GM21390 (cell line): ENCODE data around the gene SWAP70.

Experiments
- ATAC-seq: cut with Tn5 transposase; IDR thresholded peaks from one replicate; pipeline ENCODE4 v1.9.1; 2021; ENCODE audit not compliant: unreplicated experiment

Gene SWAP70

GRCh38 chr11:9651481-9651880 lies 12.4 kb upstream of the SWAP70 start:
- ATAC-seq: no peak

GRCh38 chr11:9651899-9652748 lies 11.8 kb upstream of the SWAP70 start:
- ATAC-seq: no peak

GRCh38 chr11:9653871-9654270 lies 10.0 kb upstream of the SWAP70 start:
- ATAC-seq: no peak

GRCh38 chr11:9656864-9657263 lies 7.0 kb upstream of the SWAP70 start:
- ATAC-seq: no peak

- no peak for ATAC-seq
These were observed 6.3 kb upstream of the SWAP70 start for GRCh38 chr11:9657531-9657930.

- no peak for ATAC-seq
These were observed 3.0 kb upstream of the SWAP70 start for GRCh38 chr11:9660886-9661285.

GRCh38 chr11:9662273-9662672 lies 1.6 kb upstream of the SWAP70 start:
- no peak for ATAC-seq

GRCh38 chr11:9664276-9665171 lies 647 bp downstream of the SWAP70 start:
- peak; percentile 35 for ATAC-seq

- ATAC-seq: no peak
These were observed 1.9 kb downstream of the SWAP70 start for GRCh38 chr11:9665749-9666148.

GRCh38 chr11:9669954-9670353 lies 6.1 kb downstream of the SWAP70 start:
- no peak for ATAC-seq

- ATAC-seq: no peak
These were observed 8.5 kb downstream of the SWAP70 start for GRCh38 chr11:9672288-9672916.

GRCh38 chr11:9672918-9673317 lies 9.0 kb downstream of the SWAP70 start:
- no peak for ATAC-seq

- ATAC-seq: no peak
These were observed 11.8 kb downstream of the SWAP70 start for GRCh38 chr11:9675691-9676090.

- ATAC-seq: no peak
These were observed 14.1 kb downstream of the SWAP70 start for GRCh38 chr11:9677951-9678350.

GRCh38 chr11:9678576-9678975 lies 14.7 kb downstream of the SWAP70 start:
- no peak for ATAC-seq

- no peak for ATAC-seq
These were observed 16.2 kb downstream of the SWAP70 start for GRCh38 chr11:9680028-9680427.

- ATAC-seq: peak; percentile 51
These were observed 17.9 kb downstream of the SWAP70 start for GRCh38 chr11:9681583-9682372.

GRCh38 chr11:9687711-9688477 lies 24.0 kb downstream of the SWAP70 start:
- ATAC-seq: no peak

GRCh38 chr11:9688716-9689511 lies 25.0 kb downstream of the SWAP70 start:
- peak; percentile 79 for ATAC-seq
